GM06990 (cell line): Measurements from ENCODE around the gene PTPRN2.

ENCODE experiments used
- DNase-seq: peaks from one replicate; pipeline ENCODE4 v3.0.0-alpha.2; 2011; ENCODE audit not compliant: insufficient read length; ENCODE audit errors: extremely low read depth
- H3K27me3 ChIP-seq: replicated peaks from 2 replicates; pipeline ENCODE4 v1.6.0; 2011; ENCODE audit warnings: low read length; ENCODE audit not compliant: control insufficient read depth, insufficient read depth
- H3K36me3 ChIP-seq: 2 replicates; pipeline ENCODE4 v1.5.1; 2011; ENCODE audit warnings: low read length; ENCODE audit not compliant: control insufficient read depth, insufficient read depth
- H3K4me3 ChIP-seq: replicated peaks from 2 replicates; pipeline ENCODE4 v1.5.1; 2011; ENCODE audit warnings: low read depth, mild to moderate bottlenecking, control low read depth, low read length
- TF ChIP-seq, protein P1 (sequence below): IDR thresholded peaks from 2 replicates; pipeline ENCODE4 v1.5.1; 2011; ENCODE audit warnings: low read length, control low read depth, mild to moderate bottlenecking, inconsistent platforms; ENCODE audit not compliant: insufficient read depth, poor library complexity, severe bottlenecking

Gene PTPRN2

DNA sequence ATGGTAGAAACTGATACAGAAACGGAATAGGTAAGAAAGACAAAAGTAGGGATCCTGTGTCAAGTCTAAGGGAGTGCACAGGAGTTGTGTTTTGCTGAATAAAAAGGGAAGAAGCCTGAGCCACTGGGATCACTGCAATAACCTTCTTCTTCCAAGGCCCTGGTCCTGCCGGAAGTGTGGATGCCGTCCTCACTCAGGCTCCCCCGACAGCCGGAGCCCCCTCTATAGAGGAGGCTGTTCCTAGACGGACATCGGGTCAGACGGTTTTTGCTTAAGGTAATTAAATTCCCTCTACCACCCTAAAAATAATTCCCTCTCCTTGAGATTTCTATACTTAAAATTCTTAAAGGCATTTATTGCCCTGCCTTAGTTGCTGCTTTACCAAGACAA, 566.9 kb downstream of the PTPRN2 start:
- no peaks in the 10 kb centered on the region for H3K27me3 ChIP-seq
- H3K36me3 ChIP-seq: no peaks in the 10 kb centered on the region
- TF ChIP-seq, protein P1, sequence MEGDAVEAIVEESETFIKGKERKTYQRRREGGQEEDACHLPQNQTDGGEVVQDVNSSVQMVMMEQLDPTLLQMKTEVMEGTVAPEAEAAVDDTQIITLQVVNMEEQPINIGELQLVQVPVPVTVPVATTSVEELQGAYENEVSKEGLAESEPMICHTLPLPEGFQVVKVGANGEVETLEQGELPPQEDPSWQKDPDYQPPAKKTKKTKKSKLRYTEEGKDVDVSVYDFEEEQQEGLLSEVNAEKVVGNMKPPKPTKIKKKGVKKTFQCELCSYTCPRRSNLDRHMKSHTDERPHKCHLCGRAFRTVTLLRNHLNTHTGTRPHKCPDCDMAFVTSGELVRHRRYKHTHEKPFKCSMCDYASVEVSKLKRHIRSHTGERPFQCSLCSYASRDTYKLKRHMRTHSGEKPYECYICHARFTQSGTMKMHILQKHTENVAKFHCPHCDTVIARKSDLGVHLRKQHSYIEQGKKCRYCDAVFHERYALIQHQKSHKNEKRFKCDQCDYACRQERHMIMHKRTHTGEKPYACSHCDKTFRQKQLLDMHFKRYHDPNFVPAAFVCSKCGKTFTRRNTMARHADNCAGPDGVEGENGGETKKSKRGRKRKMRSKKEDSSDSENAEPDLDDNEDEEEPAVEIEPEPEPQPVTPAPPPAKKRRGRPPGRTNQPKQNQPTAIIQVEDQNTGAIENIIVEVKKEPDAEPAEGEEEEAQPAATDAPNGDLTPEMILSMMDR: no peak
- DNase-seq: no peak
- H3K4me3 ChIP-seq: no peak overlapping the region

DNA sequence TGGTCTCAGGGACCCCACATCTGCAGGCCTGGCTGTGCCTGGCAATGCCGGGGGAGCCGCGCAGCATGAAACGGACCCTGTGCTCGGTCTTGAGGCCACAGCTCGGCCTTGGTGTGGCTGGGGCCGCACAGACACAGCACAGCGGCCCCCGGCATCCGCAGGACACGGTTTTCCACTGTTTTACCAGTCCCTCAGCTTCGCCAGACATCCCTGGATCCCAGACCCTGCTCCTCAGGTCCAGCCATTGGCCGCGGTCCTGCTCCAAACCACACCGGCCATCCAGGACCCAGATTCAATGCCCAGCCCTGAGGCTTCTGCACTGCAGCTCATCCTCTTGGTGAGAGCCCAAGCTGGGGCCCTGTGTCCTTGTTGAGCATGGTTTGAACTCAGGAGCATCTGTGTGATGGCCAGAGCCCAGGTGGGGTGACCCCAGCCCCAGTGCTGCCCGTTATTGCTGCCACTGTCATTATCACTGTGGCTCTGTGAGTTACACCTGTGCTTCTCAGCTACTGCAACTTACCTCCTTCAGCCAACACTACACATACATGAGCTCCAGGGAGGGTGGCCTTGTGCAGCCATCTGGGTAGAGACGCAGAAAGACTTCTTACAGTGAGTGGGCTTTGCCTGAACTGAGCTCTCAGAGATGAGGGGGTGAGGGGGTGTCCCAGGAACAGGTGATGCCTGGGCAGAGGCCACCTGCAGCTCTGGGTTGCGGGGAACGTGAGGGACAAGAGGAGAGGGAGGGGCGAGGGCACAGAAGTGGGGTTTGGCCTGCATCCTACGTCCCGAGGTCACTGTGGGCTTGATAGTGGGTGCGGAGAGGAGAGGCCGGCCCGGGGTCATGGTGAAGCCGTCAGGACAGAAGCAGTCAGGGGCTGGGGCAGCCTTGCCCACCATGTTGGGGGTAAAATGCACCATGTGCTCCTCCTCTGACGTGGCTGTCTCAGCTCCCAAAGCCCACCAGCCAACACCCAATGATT, 567.6 kb downstream of the PTPRN2 start:
- no peaks in the 10 kb centered on the region for H3K27me3 ChIP-seq
- H3K4me3 ChIP-seq: no peak overlapping the region
- TF ChIP-seq, protein P1: no peak
- H3K36me3 ChIP-seq: no peaks in the 10 kb centered on the region
- DNase-seq: no peak

DNA sequence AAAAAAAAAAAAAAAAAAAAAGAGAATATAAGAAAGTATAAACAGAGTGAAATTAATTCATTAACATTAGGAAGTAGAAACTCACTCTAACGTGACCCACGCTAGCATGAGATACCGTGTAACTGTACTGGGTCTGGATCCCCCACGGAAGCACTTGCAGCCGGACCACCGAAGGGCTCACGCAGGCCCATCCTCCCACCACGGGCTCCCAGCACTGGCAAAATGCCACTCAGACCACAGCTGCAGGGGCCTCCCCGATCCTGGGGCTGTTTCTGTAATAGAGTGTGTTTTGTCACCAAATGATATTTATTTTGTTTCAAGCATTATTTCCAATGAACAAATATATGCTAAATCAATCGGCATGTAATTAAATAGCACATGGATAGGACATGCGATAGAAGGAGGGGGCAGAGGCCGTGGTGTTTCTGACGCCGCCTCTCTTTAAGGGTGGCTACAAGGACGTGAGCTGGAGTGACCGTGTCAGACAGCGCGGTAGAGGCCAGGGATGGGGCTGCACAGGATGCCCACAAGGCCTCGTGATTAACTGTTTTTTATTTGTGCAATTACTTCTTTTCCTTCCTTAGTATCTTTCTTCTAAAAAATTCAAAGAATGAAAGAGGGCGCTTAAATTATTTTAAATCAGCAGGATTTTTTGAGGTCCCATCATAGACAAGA, 568.5 kb downstream of the PTPRN2 start:
- TF ChIP-seq, protein P1: no peak
- Histone ChIP-seq H3K4me3 (no peak overlapping the region), H3K36me3 (no peaks in the 10 kb centered on the region), H3K27me3 (no peaks in the 10 kb centered on the region)
- no peak for DNase-seq

DNA sequence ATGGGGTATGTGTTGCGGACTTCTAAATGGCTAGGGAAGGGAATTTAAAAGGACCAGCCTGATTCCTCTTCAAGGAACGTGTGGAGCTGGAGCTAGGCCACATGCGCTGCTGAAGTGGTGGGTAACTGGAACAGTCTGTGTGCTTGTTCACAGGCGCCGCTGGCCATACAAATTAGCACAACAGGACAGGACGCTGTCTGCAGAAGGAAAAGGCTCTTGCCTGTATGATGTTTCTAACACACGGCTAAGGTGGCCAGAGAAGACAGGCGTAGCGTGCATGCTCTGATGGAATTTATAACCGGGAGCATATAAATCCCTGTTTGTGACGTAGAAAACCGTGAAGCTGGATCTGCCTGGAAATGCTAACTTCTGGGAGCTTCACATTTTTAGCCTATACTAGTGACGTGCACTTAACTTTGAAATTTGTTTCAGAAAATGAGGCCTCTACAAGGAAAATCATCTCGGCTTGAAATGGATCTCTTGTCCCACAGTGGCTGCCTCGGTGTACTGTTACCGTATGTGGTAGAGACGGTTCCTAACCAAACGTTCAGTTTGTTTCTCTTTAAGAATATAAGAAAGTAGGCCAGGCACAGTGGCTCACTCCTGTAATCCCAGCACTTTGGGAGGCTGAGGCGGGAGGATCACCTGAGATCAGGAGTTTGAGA, 569.4 kb downstream of the PTPRN2 start:
- DNase-seq: no peak
- TF ChIP-seq, protein P1: no peak
- H3K27me3 ChIP-seq: no peaks in the 10 kb centered on the region
- no peak overlapping the region for H3K4me3 ChIP-seq
- no peaks in the 10 kb centered on the region for H3K36me3 ChIP-seq

DNA sequence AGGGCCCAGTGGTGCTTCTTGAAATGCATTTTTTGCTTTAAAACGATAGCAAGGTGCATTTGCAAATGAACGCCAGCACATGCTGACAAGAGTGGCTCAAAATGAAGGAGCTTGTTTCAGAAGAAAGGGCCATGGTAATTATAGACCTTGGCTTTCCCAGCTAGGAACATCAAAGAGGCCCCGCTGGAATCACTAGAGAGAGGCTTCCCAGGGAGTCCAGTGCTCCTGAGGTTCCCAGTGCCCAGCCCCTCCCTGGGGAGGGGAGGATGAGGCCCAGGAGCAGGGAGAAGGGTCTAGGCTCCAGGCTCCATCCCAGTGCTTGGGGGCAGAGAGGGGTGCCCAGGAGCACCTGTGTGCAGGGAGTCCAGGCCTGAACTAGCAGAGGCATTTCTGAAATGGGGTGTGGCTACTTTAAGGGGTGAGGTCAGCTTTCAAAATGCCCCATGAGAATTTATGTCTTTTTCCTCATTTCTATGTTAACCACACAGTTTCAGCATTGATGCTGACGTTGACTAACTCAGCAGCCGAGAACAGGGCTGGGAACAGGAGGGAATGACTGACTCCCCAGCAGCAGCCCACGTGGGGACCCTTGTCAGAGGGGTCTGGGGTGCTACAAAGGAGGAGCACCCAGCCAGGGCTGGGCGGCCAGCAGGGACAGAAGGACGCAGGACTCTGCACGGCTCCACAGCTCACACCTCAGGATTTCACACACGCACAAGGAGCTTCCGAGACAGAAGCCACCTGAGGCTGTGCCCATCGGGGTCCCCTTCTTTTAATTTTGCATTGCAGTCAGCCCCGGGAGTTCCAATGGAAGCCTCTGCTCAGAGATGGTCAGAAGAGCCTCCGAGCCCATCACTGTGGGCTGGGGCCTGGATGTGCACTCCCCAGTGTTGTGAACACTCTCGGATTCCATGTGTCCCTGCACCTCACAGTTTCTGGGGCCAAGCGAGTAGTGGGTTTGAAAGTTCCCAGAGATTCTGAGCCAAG, 570.2 kb downstream of the PTPRN2 start:
- no peak for DNase-seq
- H3K27me3 ChIP-seq: no peaks in the 10 kb centered on the region

More for the DNA sequence above, 570.2 kb downstream of the PTPRN2 start:
- H3K36me3 ChIP-seq: no peaks in the 10 kb centered on the region
- no peak overlapping the region for H3K4me3 ChIP-seq
- TF ChIP-seq, protein P1: no peak
